NT2/D1 (cell line): ENCODE measurements around the gene GNAZ.

Experiments
- DNase-seq: peaks from one replicate; pipeline ENCODE4 v3.0.0-alpha.2; 2011; ENCODE audit warnings: low read depth, low spot score
- H3K27me3 ChIP-seq: 2 replicates; pipeline ENCODE4 v1.6.0; 2011; ENCODE audit warnings: mild to moderate bottlenecking; ENCODE audit not compliant: insufficient read length, insufficient read depth
- H3K36me3 ChIP-seq: 2 replicates; pipeline ENCODE4 v1.6.1; 2011; ENCODE audit warnings: mild to moderate bottlenecking, low read length, mixed read lengths; ENCODE audit not compliant: insufficient read depth, insufficient read length
- H3K4me1 ChIP-seq: 2 replicates; pipeline ENCODE4 v1.5.1; 2011; ENCODE audit not compliant: insufficient read depth, insufficient read length
- H3K4me3 ChIP-seq: 2 replicates; pipeline ENCODE4 v1.5.1; 2011; ENCODE audit warnings: low read depth; ENCODE audit not compliant: insufficient read length
- H3K9ac ChIP-seq: 2 replicates; pipeline ENCODE4 v1.6.0; 2011; ENCODE audit warnings: low read depth; ENCODE audit not compliant: insufficient read length
- H3K9me3 ChIP-seq: 2 replicates; pipeline ENCODE4 v1.5.1; 2011; ENCODE audit warnings: mild to moderate bottlenecking, low read length; ENCODE audit not compliant: insufficient read depth
- SUZ12 ChIP-seq: IDR thresholded peaks from 2 replicates; pipeline ENCODE4 v1.6.1; 2011; ENCODE audit not compliant: insufficient read length, insufficient read depth; ENCODE audit errors: extremely low read depth
- YY1 ChIP-seq: IDR thresholded peaks from 2 replicates; pipeline ENCODE4 v1.6.1; 2011; ENCODE audit not compliant: insufficient read length, insufficient read depth
- ZNF274 ChIP-seq: IDR thresholded peaks from 2 replicates; pipeline ENCODE4 v1.6.1; 2011; ENCODE audit warnings: mild to moderate bottlenecking, low read depth, low read length

GNAZ gene

DNA sequence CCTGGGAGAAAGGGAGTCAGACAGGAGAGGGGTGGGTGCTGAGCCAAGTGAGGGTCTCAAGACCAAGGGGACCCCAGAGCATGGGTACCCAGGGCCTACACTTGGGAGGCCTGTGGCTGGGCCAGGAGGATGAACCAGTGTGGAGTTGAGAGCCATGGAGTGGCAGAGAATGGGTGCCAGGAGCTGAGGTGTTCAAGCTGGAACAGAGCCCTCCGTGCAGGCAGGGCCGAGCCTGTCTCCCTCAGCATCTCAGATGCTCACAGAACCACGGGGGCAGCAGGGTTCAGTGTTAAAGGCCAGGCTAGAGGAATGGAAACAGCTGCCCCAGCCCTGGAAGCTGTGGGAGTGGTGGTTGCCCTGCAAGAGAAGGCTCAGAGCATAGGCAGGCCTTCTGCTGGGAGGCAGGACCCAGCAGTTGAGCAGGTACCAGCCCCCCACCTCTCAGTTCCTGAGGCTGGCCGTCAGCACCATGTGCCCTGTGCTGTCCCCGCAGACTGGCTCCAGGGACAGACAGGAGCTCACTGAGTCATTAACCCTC is 39.2 kb downstream of the GNAZ start:
- Histone ChIP-seq H3K9me3 (no peaks in the 10 kb centered on the region), H3K36me3 (no peaks in the 10 kb centered on the region), H3K9ac (no peak overlapping the region), H3K27me3 (no peaks in the 10 kb centered on the region), H3K4me3 (no peak overlapping the region), H3K4me1 (peaks cover 11% of the 10 kb centered on the region)
- no peak for TF ChIP-seq YY1
- no peak for TF ChIP-seq ZNF274
- no peak for TF ChIP-seq SUZ12
- DNase-seq = no peak

DNA sequence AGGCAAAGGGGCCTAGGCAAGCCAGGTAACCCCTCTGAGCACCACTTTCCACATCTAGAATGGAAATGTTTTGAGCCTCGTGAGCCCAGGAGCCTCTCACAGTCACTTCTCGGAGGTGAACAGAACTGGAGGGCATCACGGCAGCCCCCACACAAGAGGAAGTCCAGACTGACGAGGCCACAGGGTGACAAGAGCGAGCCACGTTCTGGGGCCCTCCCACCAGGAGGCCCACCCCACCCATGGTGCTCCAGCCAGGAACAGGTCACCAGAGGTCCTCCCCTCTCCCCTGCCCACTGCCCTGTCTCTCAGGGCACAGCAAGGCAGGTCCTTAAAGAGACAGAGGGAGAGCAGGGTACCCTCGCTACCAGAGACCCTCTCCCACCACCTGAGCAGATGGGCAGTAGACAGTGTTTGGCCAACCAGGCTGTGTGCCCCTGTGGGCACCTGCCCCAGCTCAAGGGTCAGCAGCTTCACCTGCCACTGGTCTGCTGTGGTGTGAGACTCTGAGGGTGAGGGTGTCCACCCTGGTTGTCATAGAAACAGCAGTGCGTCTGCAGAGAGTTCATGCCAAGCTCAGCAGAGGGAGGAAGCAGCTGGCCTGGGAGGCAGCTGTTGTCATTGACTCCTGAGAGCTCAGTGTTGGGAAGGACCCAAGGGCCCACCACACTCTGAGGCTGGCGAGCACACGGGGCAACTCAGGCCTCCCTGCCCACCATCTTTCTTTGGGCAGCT is 40.0 kb downstream of the GNAZ start:
- H3K9me3 ChIP-seq = no peaks in the 10 kb centered on the region
- TF ChIP-seq SUZ12 (no peak), ZNF274 (no peak), YY1 (no peak)

DNA sequence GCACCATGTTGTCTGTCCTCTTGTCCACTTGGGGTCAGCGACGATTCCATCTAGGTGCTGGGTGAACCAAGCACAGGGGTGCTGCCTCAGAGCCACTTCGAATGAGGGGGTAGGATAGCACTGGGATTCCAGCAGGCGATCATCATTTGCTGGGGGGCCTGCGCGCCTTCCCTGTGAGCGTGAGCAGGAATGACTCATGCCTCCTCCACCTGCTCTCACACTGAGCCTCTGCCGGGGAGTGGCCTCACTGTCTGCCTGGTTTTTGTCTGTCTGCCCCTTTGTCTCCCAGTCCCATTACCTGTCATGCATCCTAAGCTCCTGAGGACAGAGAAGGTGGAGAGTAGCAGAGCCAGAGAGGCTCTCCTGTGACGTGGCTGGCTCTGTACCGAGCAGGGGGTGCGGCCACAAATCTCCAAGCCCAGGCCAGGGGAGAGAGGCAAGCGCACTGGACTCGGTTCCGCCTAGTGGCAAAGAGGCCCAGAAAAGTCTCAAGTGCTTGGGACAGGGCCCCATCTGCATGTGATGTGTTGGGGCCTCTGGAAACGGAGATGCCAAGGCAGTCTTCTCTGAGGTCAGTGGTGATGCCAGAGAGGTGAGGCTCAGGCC is 40.7 kb downstream of the GNAZ start:
- Histone ChIP-seq H3K4me3 (no peak overlapping the region), H3K9ac (no peak overlapping the region), H3K4me1 (peaks cover 12% of the 10 kb centered on the region), H3K36me3 (no peaks in the 10 kb centered on the region), H3K9me3 (no peaks in the 10 kb centered on the region), H3K27me3 (no peaks in the 10 kb centered on the region)
- TF ChIP-seq SUZ12 (no peak), YY1 (no peak)
- DNase-seq = no peak

More for the DNA sequence above, 40.0 kb downstream of the GNAZ start:
- H3K4me3 ChIP-seq = no peak overlapping the region
- H3K36me3 ChIP-seq = no peaks in the 10 kb centered on the region
- H3K9ac ChIP-seq = no peak overlapping the region
- no peak for DNase-seq
- no peaks in the 10 kb centered on the region for H3K27me3 ChIP-seq
- H3K4me1 ChIP-seq = peaks cover 11% of the 10 kb centered on the region

- no peak for DNase-seq
- no peak overlapping the region for H3K4me3 ChIP-seq
- peaks cover 25% of the 10 kb centered on the region for H3K4me1 ChIP-seq
- TF ChIP-seq ZNF274 (no peak), YY1 (no peak), SUZ12 (no peak)
- H3K27me3 ChIP-seq = no peaks in the 10 kb centered on the region
- no peaks in the 10 kb centered on the region for H3K9me3 ChIP-seq
- H3K36me3 ChIP-seq = no peaks in the 10 kb centered on the region
- no peak overlapping the region for H3K9ac ChIP-seq
These were observed 42.2 kb downstream of the GNAZ start for GRCh38 chr22:23112472-23113012.

- no peak overlapping the region for H3K9ac ChIP-seq
- no peak for DNase-seq
- H3K4me1 ChIP-seq = peaks cover 25% of the 10 kb centered on the region
- no peaks in the 10 kb centered on the region for H3K9me3 ChIP-seq
- H3K36me3 ChIP-seq = no peaks in the 10 kb centered on the region
- no peak overlapping the region for H3K4me3 ChIP-seq
- TF ChIP-seq SUZ12 = no peak
- TF ChIP-seq ZNF274 = no peak
- no peak for TF ChIP-seq YY1
- no peaks in the 10 kb centered on the region for H3K27me3 ChIP-seq
These were observed 42.9 kb downstream of the GNAZ start for GRCh38 chr22:23113067-23113846.

GRCh38 chr22:23113847-23114720 is 43.8 kb downstream of the GNAZ start:
- Histone ChIP-seq H3K27me3 (no peaks in the 10 kb centered on the region), H3K4me1 (peaks cover 25% of the 10 kb centered on the region), H3K9ac (no peak overlapping the region), H3K4me3 (no peak overlapping the region), H3K36me3 (no peaks in the 10 kb centered on the region), H3K9me3 (no peaks in the 10 kb centered on the region)
- no peak for TF ChIP-seq ZNF274
- no peak for TF ChIP-seq YY1
- TF ChIP-seq SUZ12 = no peak
- DNase-seq = no peak
